Measurements from ENCODE around the gene BEX3.

GRCh38 chrX:103415068-103415467 lies 38.7 kb downstream of the BEX3 start:
- TF ChIP-seq STAT6 (CRISPR knock-in tag; conservative IDR thresholded peaks at IDR 0.05; ENCODE audit: low read depth): no peak
- TF ChIP-seq CTCF (IDR thresholded peaks at IDR 0.05): no peak
- no peak for TF ChIP-seq CREM (CRISPR knock-in tag; IDR thresholded peaks at IDR 0.05)
- no peak for TF ChIP-seq CREB1 (CRISPR knock-in tag; IDR thresholded peaks at IDR 0.05)
- TF ChIP-seq SOX15 (CRISPR knock-in tag; IDR thresholded peaks at IDR 0.05): no peak
- no peak for TF ChIP-seq NFE2L1 (CRISPR knock-in tag; IDR thresholded peaks at IDR 0.05)
- no peak for TF ChIP-seq E2F1 (CRISPR knock-in tag; IDR thresholded peaks at IDR 0.05)
- TF ChIP-seq MAX (CRISPR knock-in tag; IDR thresholded peaks at IDR 0.05): no peak

All from WTC11 (cell line).